GM18502 (cell line): Measurements from ENCODE around the gene ZBTB20.

Source experiments
- ATAC-seq: cut with Tn5 transposase; IDR thresholded peaks from one replicate; pipeline ENCODE4 v1.9.1; 2021; ENCODE audit warnings: mild to moderate bottlenecking; ENCODE audit not compliant: unreplicated experiment, poor library complexity

Gene ZBTB20

GRCh38 chr3:114800272-114801031 is 346.6 kb downstream of the ZBTB20 start:
- ATAC-seq: no peak

- no peak for ATAC-seq
These were observed 347.3 kb downstream of the ZBTB20 start for GRCh38 chr3:114799816-114800215.

- ATAC-seq: no peak
These were observed 350.3 kb downstream of the ZBTB20 start for GRCh38 chr3:114796796-114797195.

- no peak for ATAC-seq
These were observed 352.0 kb downstream of the ZBTB20 start for GRCh38 chr3:114794894-114795630.

- no peak for ATAC-seq
These were observed 354.7 kb downstream of the ZBTB20 start for GRCh38 chr3:114792159-114792918.

GRCh38 chr3:114790752-114791151 is 356.3 kb downstream of the ZBTB20 start:
- ATAC-seq: no peak

GRCh38 chr3:114789803-114790202 is 357.3 kb downstream of the ZBTB20 start:
- ATAC-seq: no peak

- no peak for ATAC-seq
These were observed 371.7 kb downstream of the ZBTB20 start for GRCh38 chr3:114775395-114775794.

GRCh38 chr3:114770874-114771273 is 376.2 kb downstream of the ZBTB20 start:
- ATAC-seq: no peak

GRCh38 chr3:114764056-114764492 is 383.0 kb downstream of the ZBTB20 start:
- no peak for ATAC-seq

- no peak for ATAC-seq
These were observed 384.9 kb downstream of the ZBTB20 start for GRCh38 chr3:114762144-114762543.

- peak; percentile 52 for ATAC-seq
These were observed 386.4 kb downstream of the ZBTB20 start for GRCh38 chr3:114760679-114761078.

GRCh38 chr3:114758831-114759699 is 388.0 kb downstream of the ZBTB20 start:
- ATAC-seq: no peak

- peak; percentile 86 for ATAC-seq
These were observed 390.4 kb downstream of the ZBTB20 start for GRCh38 chr3:114756506-114757279.

GRCh38 chr3:114746502-114746901 is 400.6 kb downstream of the ZBTB20 start:
- ATAC-seq: peak; percentile 66

GRCh38 chr3:114745322-114746240 is 401.5 kb downstream of the ZBTB20 start:
- ATAC-seq: no peak

GRCh38 chr3:114743746-114744485 is 403.2 kb downstream of the ZBTB20 start:
- ATAC-seq: no peak

- ATAC-seq: no peak
These were observed 406.0 kb downstream of the ZBTB20 start for GRCh38 chr3:114741066-114741465.
